Measurements from ENCODE around the gene SRC.
"Not testable (repeated sequence)": the region's sequence is repeated elsewhere in the genome, so short reads cannot be mapped to it uniquely, and the experiment has no call there.

GRCh38 chr20:37339764-37340109, 6.2 kb upstream of the SRC start:
- TF ChIP-seq CTCF (IDR thresholded peaks at IDR 0.05; ENCODE audit: insufficient read depth, low read length); POLR2AphosphoS5 (IDR thresholded peaks at IDR 0.05; ENCODE audit: low read depth); GABPA (IDR thresholded peaks at IDR 0.05; ENCODE audit: low read depth); SPI1 (IDR thresholded peaks at IDR 0.05; ENCODE audit: borderline replicate concordance, low read depth): not testable (repeated sequence)
- TF ChIP-seq, protein P1, sequence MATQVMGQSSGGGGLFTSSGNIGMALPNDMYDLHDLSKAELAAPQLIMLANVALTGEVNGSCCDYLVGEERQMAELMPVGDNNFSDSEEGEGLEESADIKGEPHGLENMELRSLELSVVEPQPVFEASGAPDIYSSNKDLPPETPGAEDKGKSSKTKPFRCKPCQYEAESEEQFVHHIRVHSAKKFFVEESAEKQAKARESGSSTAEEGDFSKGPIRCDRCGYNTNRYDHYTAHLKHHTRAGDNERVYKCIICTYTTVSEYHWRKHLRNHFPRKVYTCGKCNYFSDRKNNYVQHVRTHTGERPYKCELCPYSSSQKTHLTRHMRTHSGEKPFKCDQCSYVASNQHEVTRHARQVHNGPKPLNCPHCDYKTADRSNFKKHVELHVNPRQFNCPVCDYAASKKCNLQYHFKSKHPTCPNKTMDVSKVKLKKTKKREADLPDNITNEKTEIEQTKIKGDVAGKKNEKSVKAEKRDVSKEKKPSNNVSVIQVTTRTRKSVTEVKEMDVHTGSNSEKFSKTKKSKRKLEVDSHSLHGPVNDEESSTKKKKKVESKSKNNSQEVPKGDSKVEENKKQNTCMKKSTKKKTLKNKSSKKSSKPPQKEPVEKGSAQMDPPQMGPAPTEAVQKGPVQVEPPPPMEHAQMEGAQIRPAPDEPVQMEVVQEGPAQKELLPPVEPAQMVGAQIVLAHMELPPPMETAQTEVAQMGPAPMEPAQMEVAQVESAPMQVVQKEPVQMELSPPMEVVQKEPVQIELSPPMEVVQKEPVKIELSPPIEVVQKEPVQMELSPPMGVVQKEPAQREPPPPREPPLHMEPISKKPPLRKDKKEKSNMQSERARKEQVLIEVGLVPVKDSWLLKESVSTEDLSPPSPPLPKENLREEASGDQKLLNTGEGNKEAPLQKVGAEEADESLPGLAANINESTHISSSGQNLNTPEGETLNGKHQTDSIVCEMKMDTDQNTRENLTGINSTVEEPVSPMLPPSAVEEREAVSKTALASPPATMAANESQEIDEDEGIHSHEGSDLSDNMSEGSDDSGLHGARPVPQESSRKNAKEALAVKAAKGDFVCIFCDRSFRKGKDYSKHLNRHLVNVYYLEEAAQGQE (IDR thresholded peaks at IDR 0.05; ENCODE audit: insufficient replicate concordance, low read depth) = not testable (repeated sequence)

All from HL-60 (cell line).